Activated effector memory CD4-positive, alpha-beta T cell treated with anti-CD3 and anti-CD28 coated beads, Interleukin-2, amount 50 U/mL, for 16 hours (primary cell): ENCODE data around the gene ZBTB7B.

Source experiments
- DNase-seq: peaks from one replicate; pipeline ENCODE4 v3.0.0-alpha.2; 2020

Gene ZBTB7B

GRCh38 chr1:155063550-155064110, 61.0 kb downstream of the ZBTB7B start, which contains the start of gene EFNA4:
Gene EFNA4 (plus strand): TSS chr1:155063740. CDS start chr1:155063824, 84 bp downstream.
- DNase-seq: peak; percentile 94

GRCh38 chr1:155064111-155064831, 61.7 kb downstream of the ZBTB7B start:
- peak; percentile 73 for DNase-seq

- DNase-seq: no peak
These were observed 62.3 kb downstream of the ZBTB7B start for GRCh38 chr1:155064832-155065429.

- no peak for DNase-seq
These were observed 64.2 kb downstream of the ZBTB7B start for GRCh38 chr1:155066777-155067176.
